GM12878 (cell line): ENCODE data around the gene SLC35F6. TPM values are rescaled to one million over a fixed set of nuclear protein-coding genes. Genes with fewer than 3 reads are reported as not detected.
"Not testable (repeated sequence)": the region's sequence is repeated elsewhere in the genome, so short reads cannot be mapped to it uniquely, and the experiment has no call there.

ENCODE experiments used
- ATAC-seq: fragments of 200-7000 bp; cut with Tn5 transposase; 3 replicates; pipeline ENCODE4 v1.9.1; 2020; ENCODE audit warnings: mild to moderate bottlenecking, moderate library complexity
- BruUV-seq: library from RNA; stranded (reverse); fragments of 400-500 nt; replicated peaks from 2 replicates; lab custom pipeline; 2021; lab: Mats Ljungman, UMichigan
- CTCF ChIA-PET: fragments of 300-600 bp; sonication (Branson Sonifier 250); formaldehyde crosslinking; extraction: SDS; loops from one replicate; lab custom pipeline; 2021; ENCODE audit warnings: inconsistent platforms; lab: Yijun Ruan, JAX
- POLR2A ChIA-PET: fragments of 350-600 bp; formaldehyde crosslinking; extraction: SDS; loops from one replicate; lab custom pipeline; 2021; ENCODE audit warnings: inconsistent platforms; lab: Charles Lee
- RAD21 ChIA-PET: fragments of 300-600 bp; sonication (Branson Sonifier 250); formaldehyde crosslinking; loops from one replicate; lab custom pipeline; 2023; ENCODE audit warnings: antibody characterized with exemption; ENCODE audit not compliant: unreplicated experiment; lab: Charles Lee
- SMC1A ChIA-PET: fragments of 300-600 bp; sonication (Branson Sonifier 250); formaldehyde crosslinking; loops from one replicate; lab custom pipeline; 2023; ENCODE audit not compliant: unreplicated experiment, uncharacterized antibody; lab: Charles Lee
- DNase-seq: peaks from one replicate; pipeline ENCODE4 v3.0.0-alpha.2; 2011; ENCODE audit warnings: low read depth, low spot score
- FAIRE-seq: peaks from 3 replicates; lab custom pipeline; 2011; peaks lifted over from hg19 to GRCh38; lab: Jason Lieb, UNC
- H2AFZ ChIP-seq: 2 replicates; pipeline ENCODE4 v1.6.0; 2011; ENCODE audit warnings: low read depth, low read length, control low read depth; ENCODE audit not compliant: control insufficient read depth
- H3K27ac ChIP-seq: 2 replicates; pipeline ENCODE4 v1.5.1; 2011; ENCODE audit warnings: control low read depth; ENCODE audit not compliant: control insufficient read depth, insufficient read depth
- H3K27me3 ChIP-seq, 2 experiments: replicated peaks in 1 of 2; 2 replicates each; pipeline versions ENCODE4 v1.6.0 to v1.6.1; 2011; ENCODE audit warnings: low read length in 1 of 2; ENCODE audit not compliant: control insufficient read depth in 2 of 2, insufficient read depth in 2 of 2
- H3K36me3 ChIP-seq, 2 experiments: 2 replicates each; pipeline ENCODE4 v1.5.1; 2011; ENCODE audit warnings: low read length in 1 of 2; ENCODE audit not compliant: control insufficient read depth in 2 of 2, insufficient read depth in 2 of 2
- H3K4me1 ChIP-seq: 2 replicates; pipeline ENCODE4 v1.6.1; 2011; ENCODE audit warnings: mild to moderate bottlenecking, low read length, moderate library complexity, mixed read lengths; ENCODE audit not compliant: control insufficient read depth, insufficient read depth
- H3K4me2 ChIP-seq: 2 replicates; pipeline ENCODE4 v1.6.0; 2011; ENCODE audit warnings: control low read depth; ENCODE audit not compliant: control insufficient read depth, insufficient read depth
- H3K4me3 ChIP-seq: fragments of 200-600 bp; sonication (generic); 2 replicates; pipeline ENCODE4 v1.5.1; 2016
- H3K79me2 ChIP-seq: 2 replicates; pipeline ENCODE4 v1.6.0; 2011; ENCODE audit warnings: low read length; ENCODE audit not compliant: control insufficient read depth, insufficient read depth
- H3K9ac ChIP-seq: 2 replicates; pipeline ENCODE4 v1.8.0; 2011; ENCODE audit warnings: low read length, control low read depth, mixed read lengths; ENCODE audit not compliant: control insufficient read depth, insufficient read depth
- H3K9me3 ChIP-seq: replicated peaks from 3 replicates; pipeline ENCODE4 v1.5.1; 2011; ENCODE audit warnings: mild to moderate bottlenecking, low read length; ENCODE audit not compliant: control insufficient read depth, insufficient read depth
- H4K20me1 ChIP-seq: 2 replicates; pipeline ENCODE4 v1.6.0; 2011; ENCODE audit not compliant: control insufficient read depth, insufficient read depth
- FOXM1 ChIP-seq: IDR thresholded peaks from 2 replicates; pipeline ENCODE4 v1.6.1; 2012; ENCODE audit warnings: low read depth, mild to moderate bottlenecking, inconsistent platforms, low read length, moderate library complexity
- LARP7 ChIP-seq: fragments of 450-650 bp; IDR thresholded peaks from 2 replicates; pipeline ENCODE4 v1.6.1; 2017; ENCODE audit warnings: mild to moderate bottlenecking
- MEF2A ChIP-seq: IDR thresholded peaks from 2 replicates; pipeline ENCODE4 v1.6.1; 2011; ENCODE audit warnings: low read depth, mild to moderate bottlenecking, low read length, moderate library complexity; ENCODE audit not compliant: insufficient read depth
- PAX8 ChIP-seq: fragments of 450-650 bp; IDR thresholded peaks from 2 replicates; pipeline ENCODE4 v1.6.1; 2017; ENCODE audit warnings: mild to moderate bottlenecking, moderate library complexity
- RAD21 ChIP-seq: IDR thresholded peaks from 2 replicates; pipeline ENCODE4 v1.6.1; 2011; ENCODE audit warnings: mild to moderate bottlenecking, low read depth, low read length, moderate library complexity; ENCODE audit not compliant: insufficient read depth
- WGBS: methylation state at CpG from one replicate; pipeline ENCODE4 v1.1.6; 2016; ENCODE audit warnings: low lambda C conversion rate; ENCODE audit not compliant: insufficient replicate concordance, insufficient coverage; ENCODE audit errors: missing lambda C conversion rate; 5-methylcytosine and 5-hydroxymethylcytosine counted together
- in situ Hi-C: fragments of 300-500 bp; cut with MboI; formaldehyde crosslinking; loops from 9 replicates; pipeline ENCODE4 v1.14.3; 2018; ENCODE audit warnings: mixed read lengths
- intact Hi-C: fragments of 100-400 bp; cut with micrococcal nuclease; formaldehyde crosslinking; loops from one replicate; pipeline ENCODE4 v1.14.2; 2022; ENCODE audit not compliant: unreplicated experiment
- polyA plus RNA-seq, 11 experiments: library from polyadenylated mRNA; depleted of rRNA in 4 of 11; unstranded in 6 of 11; stranded (reverse) in 5 of 11; fragments of >200 nt; fragmentation: Nextera tagmentation in 4 of 11; fragmentation: Illumina TruSeq in 1 of 11; extraction: Ambion mirVana in 4 of 11; extraction: Trizol in 1 of 11; gene quantifications; 1 replicate in 1 of 11; 2 replicates in 10 of 11; pipeline versions ENCODE4 v1.2.1 to v1.2.3, GENCODE V29; 2011 to 2016; ENCODE audit warnings: inconsistent platforms in 2 of 11, missing spikeins in 2 of 11, low read depth in 1 of 11
- total RNA-seq, 4 experiments: library from RNA; depleted of rRNA in 3 of 4; stranded (reverse); fragments of >200 nt in 3 of 4; fragmentation: Illumina TruSeq in 1 of 4; extraction: Trizol in 1 of 4; gene quantifications; 2 replicates each; pipeline versions ENCODE4 v1.2.1 to v1.2.3, GENCODE V29; 2013 to 2021
- TF ChIP-seq, protein P1 (sequence below): IDR thresholded peaks from 2 replicates; pipeline ENCODE4 v1.6.1; 2011; ENCODE audit warnings: mild to moderate bottlenecking, low read depth, low read length, moderate library complexity; ENCODE audit not compliant: insufficient replicate concordance
- TF ChIP-seq, protein P2 (sequence below): fragments of 450-650 bp; IDR thresholded peaks from 2 replicates; pipeline ENCODE4 v1.6.1; 2016; ENCODE audit warnings: mild to moderate bottlenecking
- TF ChIP-seq, protein P3 (sequence below): IDR thresholded peaks from 2 replicates; pipeline ENCODE4 v1.6.1; 2012; ENCODE audit warnings: low read depth, low read length, improper control_type of control experiment

SLC35F6 gene
- total and polyA plus RNA-seq, 10 of the 15 experiments (the other 5 are each of a cell fraction or from before 2014, with no cell fraction given) = 4.0 to 10.5 (median 8.0) TPM

- Histone ChIP-seq H3K9ac (no peak overlapping the region), H3K36me3 (peaks cover 3 to 19% of the 10 kb centered on the region in 2 experiments), H3K79me2 (peaks cover 20% of the 10 kb centered on the region), H3K27ac (no peak overlapping the region), H3K4me3 (no peak overlapping the region), H3K4me1 (no peaks in the 10 kb centered on the region; the same call in 1 of the 2 replicates), H2AFZ (no peak overlapping the region), H3K9me3 (peaks cover 4% of the 10 kb centered on the region; the same call in 2 of the 3 replicates), H4K20me1 (no peaks in the 10 kb centered on the region), H3K27me3 (no peaks in the 10 kb centered on the region), H3K4me2 (no peak overlapping the region)
- no peak for FAIRE-seq
- 99% methylated on average over 3 of the region's 3 CpGs for WGBS
- ATAC-seq = no peak
- TF ChIP-seq LARP7 (no peak), PAX8 (no peak), FOXM1 (no peak), MEF2A (no peak), RAD21 (no peak)
- TF ChIP-seq, protein P1, sequence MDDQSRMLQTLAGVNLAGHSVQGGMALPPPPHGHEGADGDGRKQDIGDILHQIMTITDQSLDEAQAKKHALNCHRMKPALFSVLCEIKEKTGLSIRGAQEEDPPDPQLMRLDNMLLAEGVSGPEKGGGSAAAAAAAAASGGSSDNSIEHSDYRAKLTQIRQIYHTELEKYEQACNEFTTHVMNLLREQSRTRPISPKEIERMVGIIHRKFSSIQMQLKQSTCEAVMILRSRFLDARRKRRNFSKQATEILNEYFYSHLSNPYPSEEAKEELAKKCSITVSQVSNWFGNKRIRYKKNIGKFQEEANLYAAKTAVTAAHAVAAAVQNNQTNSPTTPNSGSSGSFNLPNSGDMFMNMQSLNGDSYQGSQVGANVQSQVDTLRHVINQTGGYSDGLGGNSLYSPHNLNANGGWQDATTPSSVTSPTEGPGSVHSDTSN = no peak
- TF ChIP-seq, protein P2, sequence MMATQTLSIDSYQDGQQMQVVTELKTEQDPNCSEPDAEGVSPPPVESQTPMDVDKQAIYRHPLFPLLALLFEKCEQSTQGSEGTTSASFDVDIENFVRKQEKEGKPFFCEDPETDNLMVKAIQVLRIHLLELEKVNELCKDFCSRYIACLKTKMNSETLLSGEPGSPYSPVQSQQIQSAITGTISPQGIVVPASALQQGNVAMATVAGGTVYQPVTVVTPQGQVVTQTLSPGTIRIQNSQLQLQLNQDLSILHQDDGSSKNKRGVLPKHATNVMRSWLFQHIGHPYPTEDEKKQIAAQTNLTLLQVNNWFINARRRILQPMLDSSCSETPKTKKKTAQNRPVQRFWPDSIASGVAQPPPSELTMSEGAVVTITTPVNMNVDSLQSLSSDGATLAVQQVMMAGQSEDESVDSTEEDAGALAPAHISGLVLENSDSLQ = no peak
- TF ChIP-seq, protein P3, sequence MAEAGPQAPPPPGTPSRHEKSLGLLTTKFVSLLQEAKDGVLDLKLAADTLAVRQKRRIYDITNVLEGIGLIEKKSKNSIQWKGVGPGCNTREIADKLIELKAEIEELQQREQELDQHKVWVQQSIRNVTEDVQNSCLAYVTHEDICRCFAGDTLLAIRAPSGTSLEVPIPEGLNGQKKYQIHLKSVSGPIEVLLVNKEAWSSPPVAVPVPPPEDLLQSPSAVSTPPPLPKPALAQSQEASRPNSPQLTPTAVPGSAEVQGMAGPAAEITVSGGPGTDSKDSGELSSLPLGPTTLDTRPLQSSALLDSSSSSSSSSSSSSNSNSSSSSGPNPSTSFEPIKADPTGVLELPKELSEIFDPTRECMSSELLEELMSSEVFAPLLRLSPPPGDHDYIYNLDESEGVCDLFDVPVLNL = no peak
- ChIA-PET SMC1A (no interaction called here), POLR2A (no interaction called here), CTCF (no interaction called here), RAD21 (no interaction called here)
- in situ Hi-C loops (no loop called here), intact Hi-C loops (no loop called here)
- no TSS peak for BruUV-seq
- no peak for DNase-seq
Observed at GRCh38 chr2:26793518-26793917, 29.4 kb downstream of the SLC35F6 start.

DNA sequence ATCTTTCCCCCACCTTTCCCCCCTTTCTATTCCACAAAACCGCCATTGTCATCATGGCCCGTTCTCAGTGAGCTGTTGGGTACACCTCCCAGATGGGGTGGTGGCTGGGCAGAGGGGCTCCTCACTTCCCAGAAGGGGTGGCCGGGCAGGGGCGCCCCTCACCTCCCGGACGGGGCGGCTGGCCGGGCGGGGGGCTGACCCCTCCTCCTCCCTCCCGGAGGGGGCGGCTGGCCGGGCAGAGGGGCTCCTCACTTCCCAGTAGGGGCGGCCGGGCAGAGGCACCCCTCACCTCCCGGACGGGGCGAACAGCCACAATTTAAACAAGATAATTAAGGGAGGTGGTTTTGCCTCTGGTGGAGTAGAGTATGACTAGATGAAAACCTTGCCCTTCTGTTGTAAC lies 31.1 kb downstream of the SLC35F6 start:
- H3K27ac ChIP-seq, H3K4me3 ChIP-seq, in situ Hi-C loops, H4K20me1 ChIP-seq, POLR2A ChIA-PET, intact Hi-C loops, H3K9ac ChIP-seq, RAD21 ChIA-PET, BruUV-seq, H2AFZ ChIP-seq, SMC1A ChIA-PET, FAIRE-seq, H3K9me3 ChIP-seq, H3K79me2 ChIP-seq, DNase-seq, H3K4me2 ChIP-seq, H3K27me3 ChIP-seq, CTCF ChIA-PET, H3K4me1 ChIP-seq, ATAC-seq: not testable (repeated sequence)
- peaks cover 3 to 16% of the 10 kb centered on the region in 2 experiments for H3K36me3 ChIP-seq
- 98% methylated on average over 10 of the region's 17 CpGs for WGBS
